SK-N-MC (cell line): ENCODE data around the gene LPA.

Experiments used
- EZH2 ChIP-seq: fragments of 200-600 bp; sonication (generic); IDR thresholded peaks from one replicate; pipeline ENCODE4 v1.6.1; 2017; ENCODE audit warnings: antibody characterized with exemption
- POLR2AphosphoS5 ChIP-seq: IDR thresholded peaks from 2 replicates; pipeline ENCODE4 v1.6.1; 2012; ENCODE audit warnings: mild to moderate bottlenecking, low read depth, low read length, borderline replicate concordance

GRCh38 chr6:160668589-160668988 is 4.5 kb upstream of the LPA start:
- no peak for TF ChIP-seq POLR2AphosphoS5
- TF ChIP-seq EZH2: no peak
